ENCODE results near the gene SRSF10. TPM values are rescaled to one million over a fixed set of nuclear protein-coding genes. Genes with fewer than 3 reads are reported as not detected.
"Not testable (repeated sequence)": the region's sequence is repeated elsewhere in the genome, so short reads cannot be mapped to it uniquely, and the experiment has no call there.

Gene SRSF10
- total and polyA plus RNA-seq, 2 donors from 2014 or later = 48.5 to 96.2 TPM

DNA sequence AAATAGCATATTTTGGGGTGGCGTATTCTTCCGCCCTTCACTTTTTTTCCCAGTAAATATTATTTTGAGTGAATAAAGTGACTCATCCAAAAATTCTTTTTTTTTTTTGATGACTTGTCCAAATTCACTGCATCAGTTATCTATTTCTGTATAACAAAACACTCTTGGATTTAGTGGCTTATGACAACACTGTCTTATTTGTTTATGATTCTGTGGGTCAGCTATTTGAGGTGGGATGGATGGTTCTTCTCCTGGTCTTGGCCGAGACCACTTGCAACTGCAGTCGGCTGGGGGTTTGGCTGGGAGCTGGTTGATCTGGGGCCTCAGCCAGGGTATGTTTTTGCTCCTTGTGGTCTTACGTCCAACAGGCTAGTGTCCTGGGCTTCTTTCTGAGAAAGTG, 39.9 kb upstream of the SRSF10 start:
- Histone ChIP-seq H3K27ac (ENCODE audit: low read depth in 2 of 2, low read length in 2 of 2) (peak overlapping the region; percentile 82 to 96), H3K36me3 (ENCODE audit: control insufficient read depth in 2 of 3, insufficient read depth in 3 of 3, low read length in 3 of 3) (no peaks in the 10 kb centered on the region), H3K27me3 (ENCODE audit: control insufficient read depth, insufficient read depth, low read length) (no peaks in the 10 kb centered on the region), H3K4me3 (ENCODE audit: low read length in 3 of 3) (no peak overlapping the region), H3K9me3 (ENCODE audit: control insufficient read depth in 2 of 3, insufficient read depth in 1 of 3, low read length in 3 of 3) (no peaks in the 10 kb centered on the region), H3K4me1 (ENCODE audit: control insufficient read depth in 2 of 3, insufficient read depth in 2 of 3, low read depth in 1 of 3, low read length in 3 of 3) (peaks cover 8 to 26% (median 14%) of the 10 kb centered on the region in 3 donors), H3K9ac (ENCODE audit: low read length in 3 of 3) (no peak overlapping the region)
- TF ChIP-seq, protein P1, sequence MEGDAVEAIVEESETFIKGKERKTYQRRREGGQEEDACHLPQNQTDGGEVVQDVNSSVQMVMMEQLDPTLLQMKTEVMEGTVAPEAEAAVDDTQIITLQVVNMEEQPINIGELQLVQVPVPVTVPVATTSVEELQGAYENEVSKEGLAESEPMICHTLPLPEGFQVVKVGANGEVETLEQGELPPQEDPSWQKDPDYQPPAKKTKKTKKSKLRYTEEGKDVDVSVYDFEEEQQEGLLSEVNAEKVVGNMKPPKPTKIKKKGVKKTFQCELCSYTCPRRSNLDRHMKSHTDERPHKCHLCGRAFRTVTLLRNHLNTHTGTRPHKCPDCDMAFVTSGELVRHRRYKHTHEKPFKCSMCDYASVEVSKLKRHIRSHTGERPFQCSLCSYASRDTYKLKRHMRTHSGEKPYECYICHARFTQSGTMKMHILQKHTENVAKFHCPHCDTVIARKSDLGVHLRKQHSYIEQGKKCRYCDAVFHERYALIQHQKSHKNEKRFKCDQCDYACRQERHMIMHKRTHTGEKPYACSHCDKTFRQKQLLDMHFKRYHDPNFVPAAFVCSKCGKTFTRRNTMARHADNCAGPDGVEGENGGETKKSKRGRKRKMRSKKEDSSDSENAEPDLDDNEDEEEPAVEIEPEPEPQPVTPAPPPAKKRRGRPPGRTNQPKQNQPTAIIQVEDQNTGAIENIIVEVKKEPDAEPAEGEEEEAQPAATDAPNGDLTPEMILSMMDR (IDR thresholded peaks at IDR 0.05; ENCODE audit: borderline replicate concordance, extremely low read depth, insufficient read depth) = no peak
- intact Hi-C loops (cut with DNase I) = no loop called here
- no peak for FAIRE-seq
- no peak for DNase-seq

DNA sequence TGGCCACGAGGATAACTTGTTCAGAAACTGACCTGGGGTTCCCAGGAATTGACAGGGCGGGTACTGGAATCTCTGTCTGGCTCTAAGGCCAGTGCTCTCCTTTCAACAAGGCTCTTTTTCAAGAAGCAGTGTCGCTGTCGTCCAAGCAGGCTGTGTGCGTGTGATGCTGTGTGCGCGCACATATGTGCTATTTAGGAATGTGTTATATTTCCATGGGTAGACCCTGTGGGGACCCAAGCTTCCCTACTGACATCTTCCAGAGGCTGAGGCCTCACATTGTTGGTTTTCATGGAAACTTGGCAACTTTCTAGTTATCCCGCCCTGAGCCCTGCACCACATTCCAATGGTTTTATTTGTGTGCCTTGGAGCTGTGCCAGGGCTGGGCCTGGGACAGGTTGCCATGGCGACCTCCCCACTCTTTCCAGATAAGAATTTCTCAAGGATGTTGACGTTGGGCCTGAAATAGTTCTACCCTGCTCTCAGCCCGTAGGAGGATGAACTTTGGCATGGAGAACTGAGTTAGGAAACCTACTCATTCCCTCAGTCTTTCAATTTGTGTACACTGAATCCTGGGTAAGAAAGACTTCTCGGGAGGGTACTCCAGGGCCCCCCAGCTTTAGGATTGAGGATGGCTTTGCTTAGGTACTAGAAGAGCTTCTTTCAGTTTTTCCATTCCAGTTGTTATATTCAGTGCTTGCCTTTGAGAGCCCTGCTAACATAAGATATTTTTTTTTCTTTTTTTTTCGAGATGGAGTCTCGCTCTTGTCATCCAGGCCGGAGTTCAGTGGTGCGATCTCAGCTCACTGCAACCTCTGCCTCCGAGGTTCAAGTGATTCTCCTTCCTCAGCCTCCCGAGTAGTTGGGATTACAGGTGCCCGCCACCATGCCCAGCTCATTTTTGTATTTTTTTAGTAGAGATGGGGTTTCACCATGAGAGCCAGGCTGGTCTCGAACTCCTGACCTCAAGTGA, 38.8 kb upstream of the SRSF10 start:
- peak overlapping the region; percentile 82 to 96 for H3K27ac ChIP-seq (ENCODE audit: low read depth in 2 of 2, low read length in 2 of 2)
- peak overlapping the region in 1 of 3 donors; percentile 39 for H3K4me3 ChIP-seq (ENCODE audit: low read length in 3 of 3)
- TF ChIP-seq, protein P1 (IDR thresholded peaks at IDR 0.05; ENCODE audit: borderline replicate concordance, extremely low read depth, insufficient read depth) = no peak
- intact Hi-C loops (cut with DNase I) = no loop called here
- H3K27me3 ChIP-seq (ENCODE audit: control insufficient read depth, insufficient read depth, low read length) = no peaks in the 10 kb centered on the region
- peaks cover 8 to 26% (median 14%) of the 10 kb centered on the region in 3 donors for H3K4me1 ChIP-seq (ENCODE audit: control insufficient read depth in 2 of 3, insufficient read depth in 2 of 3, low read depth in 1 of 3, low read length in 3 of 3)
- no peaks in the 10 kb centered on the region for H3K9me3 ChIP-seq (ENCODE audit: control insufficient read depth in 2 of 3, insufficient read depth in 1 of 3, low read length in 3 of 3)
- peak overlapping the region in 2 of 3 donors; percentile 7 to 56 for H3K9ac ChIP-seq (ENCODE audit: low read length in 3 of 3)
- FAIRE-seq = peak; percentile 66
- H3K36me3 ChIP-seq (ENCODE audit: control insufficient read depth in 2 of 3, insufficient read depth in 3 of 3, low read length in 3 of 3) = no peaks in the 10 kb centered on the region
- peak; percentile 96 to 98 (median 97) for DNase-seq

DNA sequence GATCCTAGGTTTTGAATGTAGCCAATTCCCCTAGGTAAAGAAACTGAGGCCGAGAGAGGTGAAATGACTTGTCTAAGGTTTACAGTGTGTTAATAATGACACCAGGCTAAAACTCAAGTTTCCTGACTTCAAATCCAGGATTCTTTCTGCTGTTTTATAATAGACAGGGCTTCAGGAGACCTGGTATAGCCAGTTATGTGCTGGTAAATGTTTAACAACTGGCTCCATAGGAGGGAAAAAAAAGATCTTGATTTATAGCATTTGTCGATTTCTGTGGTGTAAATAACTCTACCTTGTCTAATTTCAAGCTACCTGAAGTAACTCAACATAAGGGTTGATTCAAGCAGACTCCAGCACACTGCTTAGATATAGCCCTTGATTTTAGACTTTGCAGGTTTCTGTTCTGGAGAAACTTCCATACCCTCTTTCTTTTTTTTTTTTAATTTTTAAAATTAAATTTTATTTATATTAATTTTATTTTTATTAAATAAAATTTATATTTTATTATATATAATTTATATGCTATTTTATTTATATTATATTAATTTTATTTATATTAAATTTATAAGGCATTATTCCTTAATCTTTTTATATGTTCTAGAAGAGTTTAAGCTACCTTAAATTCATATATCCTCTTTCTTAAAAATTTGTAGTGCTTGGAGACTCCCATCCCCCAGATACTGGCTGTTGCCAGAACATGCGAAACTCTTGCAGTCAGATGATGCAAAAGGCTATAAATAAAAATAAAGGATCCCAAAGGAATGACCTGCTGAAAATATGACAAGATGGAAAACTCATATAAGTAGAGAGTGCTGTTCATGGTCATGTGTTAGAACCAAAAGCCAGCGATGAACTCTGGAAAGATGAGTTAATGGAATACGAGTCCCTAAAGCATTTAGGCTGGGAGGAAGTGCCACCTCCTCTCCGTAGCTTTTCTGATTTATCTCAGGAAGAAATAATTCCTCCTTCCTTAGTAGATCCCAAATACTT, 35.4 kb upstream of the SRSF10 start:
- Histone ChIP-seq H3K4me1 (ENCODE audit: control insufficient read depth in 2 of 3, insufficient read depth in 2 of 3, low read depth in 1 of 3, low read length in 3 of 3) (peaks cover 8 to 21% (median 12%) of the 10 kb centered on the region in 3 donors), H3K36me3 (ENCODE audit: control insufficient read depth in 2 of 3, insufficient read depth in 3 of 3, low read length in 3 of 3) (no peaks in the 10 kb centered on the region), H3K9ac (ENCODE audit: low read length in 3 of 3) (no peak overlapping the region), H3K27ac (ENCODE audit: low read depth in 2 of 2, low read length in 2 of 2) (peak overlapping the region; percentile 16 to 66), H3K9me3 (ENCODE audit: control insufficient read depth in 2 of 3, insufficient read depth in 1 of 3, low read length in 3 of 3) (no peaks in the 10 kb centered on the region), H3K4me3 (ENCODE audit: low read length in 3 of 3) (peak overlapping the region in 1 of 3 donors; percentile 15), H3K27me3 (ENCODE audit: control insufficient read depth, insufficient read depth, low read length) (no peaks in the 10 kb centered on the region)
- intact Hi-C loops (cut with DNase I) = no loop called here
- peak; percentile 37 for FAIRE-seq
- TF ChIP-seq, protein P1 (IDR thresholded peaks at IDR 0.05; ENCODE audit: borderline replicate concordance, extremely low read depth, insufficient read depth) = no peak
- peak in 2 of 5 donors; percentile 63 to 73 for DNase-seq

DNA sequence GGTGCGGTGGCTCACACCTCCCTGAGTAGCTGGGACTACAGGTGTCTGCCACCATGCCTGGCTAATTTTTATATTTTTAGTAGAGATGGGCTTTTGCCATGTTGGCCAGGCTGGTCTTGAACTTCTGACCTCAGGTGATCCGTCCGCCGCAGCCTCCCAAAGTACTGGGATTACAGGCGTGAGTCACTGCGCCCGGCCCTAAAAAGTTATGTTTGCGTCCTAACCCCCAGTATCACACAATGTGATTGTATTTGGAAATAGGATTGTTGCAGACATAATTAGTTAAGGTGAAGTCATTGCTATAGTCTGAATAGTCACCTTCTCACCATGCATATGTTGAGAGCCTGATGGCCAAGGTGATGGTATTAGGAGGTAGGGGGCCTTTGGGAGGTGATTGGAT, 32.8 kb upstream of the SRSF10 start:
- intact Hi-C loops (cut with DNase I); H3K4me1 ChIP-seq (ENCODE audit: control insufficient read depth in 2 of 3, insufficient read depth in 2 of 3, low read depth in 1 of 3, low read length in 3 of 3); H3K9me3 ChIP-seq (ENCODE audit: control insufficient read depth in 2 of 3, insufficient read depth in 1 of 3, low read length in 3 of 3); FAIRE-seq; H3K27ac ChIP-seq (ENCODE audit: low read depth in 2 of 2, low read length in 2 of 2); DNase-seq; H3K4me3 ChIP-seq (ENCODE audit: low read length in 3 of 3); H3K27me3 ChIP-seq (ENCODE audit: control insufficient read depth, insufficient read depth, low read length); H3K36me3 ChIP-seq (ENCODE audit: control insufficient read depth in 2 of 3, insufficient read depth in 3 of 3, low read length in 3 of 3); H3K9ac ChIP-seq (ENCODE audit: low read length in 3 of 3): not testable (repeated sequence)
